CD1c-positive myeloid dendritic cell (primary cell): ENCODE measurements around the gene SLC11A2.
"Not testable (repeated sequence)": the region's sequence is repeated elsewhere in the genome, so short reads cannot be mapped to it uniquely, and the experiment has no call there.

Experiments used
- DNase-seq: peaks from one replicate; pipeline ENCODE4 v3.0.0-alpha.2; 2016; ENCODE audit errors: extremely low spot score

The SLC11A2 gene

DNA sequence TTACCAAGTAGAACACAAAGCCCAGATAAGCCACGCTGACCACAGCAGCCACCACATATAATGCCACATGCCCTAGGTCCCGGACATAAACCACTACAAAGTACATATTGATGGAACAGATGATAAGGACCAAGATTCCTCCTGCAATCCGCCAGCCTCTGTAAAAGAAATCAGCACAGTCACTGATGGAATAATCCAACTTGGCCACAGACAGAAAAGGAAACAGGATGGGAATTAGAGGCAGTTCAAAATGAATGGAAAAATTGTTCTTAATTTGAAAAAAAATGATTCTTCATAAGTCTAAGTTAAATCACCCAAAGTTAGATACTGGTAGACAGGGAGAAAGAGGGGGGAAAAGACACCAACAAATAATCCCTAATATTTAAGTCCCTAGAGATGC is 35.4 kb downstream of the SLC11A2 start:
- no peak for DNase-seq

DNA sequence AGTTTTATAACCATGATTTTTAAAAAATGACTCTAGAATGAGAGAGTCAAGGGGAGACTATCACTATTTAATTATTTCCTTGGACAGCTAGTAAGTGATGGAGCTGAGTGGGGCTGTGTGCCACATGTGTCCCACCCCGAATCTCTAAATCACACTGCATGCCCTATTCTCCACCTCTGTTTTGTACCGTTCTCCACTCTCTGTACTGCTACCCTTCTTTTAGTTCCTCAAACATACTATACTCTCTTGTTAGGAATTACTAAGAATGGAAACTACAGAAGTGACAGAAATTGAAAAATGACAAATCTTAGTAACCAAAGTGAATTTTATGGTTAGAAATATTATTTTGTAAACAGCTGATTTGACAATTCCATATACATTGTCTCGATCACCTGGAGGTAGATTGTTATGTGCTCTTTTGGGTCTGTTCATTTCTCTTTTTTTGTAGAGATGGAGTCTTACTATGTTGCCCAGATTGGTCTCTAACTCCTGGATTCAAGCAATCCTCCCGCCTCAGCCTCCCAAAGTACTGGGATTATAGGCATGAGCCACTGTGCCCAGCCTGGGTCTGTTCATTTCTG is 35.9 kb downstream of the SLC11A2 start:
- DNase-seq = no peak

DNA sequence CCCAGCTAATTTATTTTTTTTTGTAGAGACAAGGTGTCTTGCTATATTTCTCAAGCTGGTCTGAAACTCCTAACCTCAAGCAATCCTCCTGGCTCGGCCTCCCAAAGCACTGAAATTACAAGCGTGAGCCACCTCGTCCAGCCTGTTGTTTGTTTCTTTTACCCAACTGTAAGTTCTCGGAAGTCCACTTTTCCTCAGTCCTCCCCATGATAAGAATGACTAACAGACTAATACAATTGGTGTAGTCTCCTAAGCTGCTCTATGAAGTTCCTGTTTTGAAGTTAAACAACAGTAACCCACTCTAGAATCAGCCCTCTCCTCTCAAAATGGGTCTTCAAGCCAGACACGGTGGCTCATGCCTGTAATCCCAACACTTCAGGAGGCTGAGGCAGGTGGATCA is 37.3 kb downstream of the SLC11A2 start:
- no peak for DNase-seq

DNA sequence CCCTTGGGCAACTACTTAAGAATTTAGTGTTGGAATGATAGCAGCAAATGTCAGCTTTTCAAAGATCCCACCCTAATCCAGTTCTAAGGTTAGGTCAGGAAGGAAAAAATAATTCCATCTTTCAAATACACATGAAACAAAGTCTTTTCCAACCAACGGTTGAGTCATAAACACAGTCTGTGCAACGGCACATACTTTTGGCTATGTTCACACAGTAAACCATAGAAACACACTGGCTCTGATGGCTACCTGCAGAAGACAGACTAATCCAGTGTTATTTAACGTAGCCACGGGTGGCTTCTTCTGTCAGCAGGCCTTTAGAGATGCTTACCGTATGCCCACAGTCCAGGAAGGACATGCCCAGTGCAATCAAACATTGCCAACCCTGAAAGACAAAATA is 38.1 kb downstream of the SLC11A2 start:
- no peak for DNase-seq

DNA sequence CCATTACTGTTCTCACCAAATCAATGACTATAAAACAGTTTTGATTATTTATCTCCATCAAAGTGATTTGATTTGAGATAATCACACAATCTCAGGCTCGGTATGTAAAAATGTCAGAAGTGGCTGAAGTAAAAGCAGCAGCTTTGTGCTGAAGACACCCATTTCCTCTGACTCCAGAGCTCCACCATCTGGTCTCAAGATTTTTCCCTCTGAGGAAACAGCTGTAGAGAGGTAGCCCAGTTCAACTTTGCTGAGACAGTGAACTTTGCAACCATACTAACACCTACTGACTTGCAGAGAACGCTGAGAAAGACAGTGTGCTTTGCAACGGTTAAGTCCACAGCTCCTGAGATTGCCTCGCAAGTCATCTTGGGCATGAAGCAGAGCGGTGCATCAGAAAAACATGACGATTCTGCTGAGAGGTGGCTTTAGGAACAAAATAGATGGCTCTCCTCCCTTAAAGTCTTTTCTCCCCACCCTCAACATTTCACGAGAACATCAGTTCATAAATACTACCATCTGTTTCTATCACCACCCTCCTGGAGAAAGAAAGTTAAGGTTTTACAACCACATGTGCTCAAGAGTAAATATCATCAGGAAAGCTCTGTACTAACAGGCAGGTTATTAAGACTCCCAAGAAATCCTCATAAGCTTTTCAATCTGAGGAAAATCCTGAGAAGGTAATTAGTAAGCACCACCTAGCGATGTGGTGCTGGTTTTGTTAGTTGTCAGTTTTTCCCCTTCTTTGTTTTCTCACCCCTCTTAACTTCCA is 39.0 kb downstream of the SLC11A2 start:
- peak; percentile 37 for DNase-seq

DNA sequence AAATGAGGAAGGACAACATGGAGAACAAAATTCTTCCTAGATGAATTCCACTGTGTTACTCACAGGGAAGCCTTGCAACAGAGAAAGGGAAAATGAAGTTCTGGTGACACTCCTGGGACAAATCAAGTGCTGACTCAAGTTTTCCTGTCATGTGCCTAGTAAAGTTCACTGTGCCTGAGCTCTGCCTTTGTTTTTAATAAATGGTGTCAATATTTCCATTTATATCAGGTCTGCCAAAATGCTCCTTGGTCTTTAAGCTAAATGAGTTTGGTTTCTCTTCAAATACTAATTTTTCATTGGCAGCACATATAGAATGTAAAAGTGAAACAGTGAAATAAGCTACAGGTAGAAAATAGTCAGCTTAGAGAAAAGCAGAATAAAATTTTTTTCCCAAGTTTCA is 40.9 kb downstream of the SLC11A2 start:
- peak; percentile 17 for DNase-seq

DNA sequence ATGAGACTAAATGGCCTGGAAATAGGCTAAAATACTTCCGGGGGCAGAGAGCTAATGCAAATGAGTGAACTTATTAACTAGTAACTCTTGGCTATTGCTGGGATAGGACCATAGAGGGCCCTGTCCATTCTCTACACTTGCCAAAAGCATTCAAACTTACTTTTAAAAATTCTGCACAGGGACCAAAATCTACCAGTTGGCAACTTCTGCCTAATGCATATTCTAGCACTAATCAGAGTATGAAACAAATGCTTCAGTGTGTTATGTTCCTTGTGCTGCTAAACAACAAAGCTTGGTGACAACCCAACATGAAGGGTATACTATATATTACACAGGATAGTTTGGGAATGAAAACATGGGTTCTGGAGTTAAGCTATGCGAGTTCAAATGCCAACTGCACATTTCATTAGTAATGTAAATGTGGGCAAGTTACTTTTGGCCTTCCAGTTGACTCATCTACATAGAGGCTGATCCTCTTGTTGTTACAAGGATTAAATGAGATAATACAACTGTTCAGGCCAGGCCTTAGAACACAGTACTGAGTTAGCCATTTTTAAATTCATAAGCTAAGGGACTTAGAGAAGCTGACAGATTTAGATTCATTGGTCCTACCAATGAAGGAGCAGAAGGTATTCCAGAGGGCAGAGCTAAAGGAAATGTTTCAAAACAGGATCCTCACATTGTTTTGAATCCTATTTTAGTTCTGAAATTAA is 41.4 kb downstream of the SLC11A2 start:
- no peak for DNase-seq

DNA sequence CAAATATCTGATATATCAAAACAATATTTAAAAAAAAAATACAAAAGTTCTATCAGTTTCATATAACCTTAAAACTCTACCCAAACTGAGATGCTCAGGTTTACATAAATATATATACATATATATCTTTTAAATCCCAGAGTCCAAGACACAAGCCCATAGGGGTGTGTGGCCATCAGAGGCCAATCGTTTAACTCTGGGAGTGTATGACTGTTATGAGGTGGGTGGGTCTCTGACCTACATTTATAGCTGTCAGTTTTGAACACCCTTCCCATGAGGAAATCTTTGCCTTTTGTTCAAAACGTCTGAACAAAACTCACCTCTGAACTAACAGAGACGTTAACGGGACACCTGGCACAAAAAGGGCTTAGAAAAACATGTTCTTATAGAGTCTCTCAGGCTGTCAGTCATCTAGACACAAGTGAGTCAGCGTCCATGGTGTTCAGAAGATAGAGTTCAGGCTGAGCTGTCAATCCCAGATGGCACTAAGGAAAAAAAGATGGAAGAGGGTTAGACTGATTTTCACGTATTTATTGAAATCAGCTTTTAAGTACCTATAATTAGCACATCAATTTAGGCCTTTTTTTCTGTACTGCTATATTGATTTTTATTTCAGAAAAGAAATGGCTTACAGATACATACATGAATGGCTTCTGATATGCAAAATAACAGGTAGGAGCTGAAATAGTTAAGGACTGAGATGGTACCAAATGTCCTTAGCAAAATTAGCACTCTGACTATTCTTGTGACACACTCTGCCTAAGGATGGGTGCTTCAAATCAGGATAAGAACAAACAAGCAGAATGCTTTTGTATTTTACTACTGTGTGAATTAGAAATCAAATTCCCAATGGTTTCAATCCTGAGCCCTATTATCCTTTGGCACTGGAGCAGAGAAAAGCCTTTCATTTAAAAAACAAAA is 44.6 kb downstream of the SLC11A2 start:
- no peak for DNase-seq

DNA sequence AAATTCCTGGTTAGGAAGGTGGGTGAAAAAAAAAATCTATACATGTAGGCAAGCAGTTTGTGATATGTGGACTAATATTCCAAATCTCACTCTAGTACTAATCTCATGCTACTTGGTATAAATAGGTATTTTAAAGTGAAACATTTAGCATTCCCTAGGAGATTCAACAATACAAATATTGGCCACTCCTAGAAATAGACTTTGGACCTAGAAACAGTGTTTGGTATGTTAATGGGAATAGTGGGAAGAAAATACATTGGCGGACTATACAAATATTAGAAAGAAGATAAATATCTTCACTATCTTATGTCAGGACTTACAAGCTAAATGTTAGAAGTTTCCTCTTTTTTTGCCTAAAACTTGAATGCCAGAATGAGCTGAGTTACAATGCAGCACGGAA is 45.6 kb downstream of the SLC11A2 start:
- DNase-seq = no peak

DNA sequence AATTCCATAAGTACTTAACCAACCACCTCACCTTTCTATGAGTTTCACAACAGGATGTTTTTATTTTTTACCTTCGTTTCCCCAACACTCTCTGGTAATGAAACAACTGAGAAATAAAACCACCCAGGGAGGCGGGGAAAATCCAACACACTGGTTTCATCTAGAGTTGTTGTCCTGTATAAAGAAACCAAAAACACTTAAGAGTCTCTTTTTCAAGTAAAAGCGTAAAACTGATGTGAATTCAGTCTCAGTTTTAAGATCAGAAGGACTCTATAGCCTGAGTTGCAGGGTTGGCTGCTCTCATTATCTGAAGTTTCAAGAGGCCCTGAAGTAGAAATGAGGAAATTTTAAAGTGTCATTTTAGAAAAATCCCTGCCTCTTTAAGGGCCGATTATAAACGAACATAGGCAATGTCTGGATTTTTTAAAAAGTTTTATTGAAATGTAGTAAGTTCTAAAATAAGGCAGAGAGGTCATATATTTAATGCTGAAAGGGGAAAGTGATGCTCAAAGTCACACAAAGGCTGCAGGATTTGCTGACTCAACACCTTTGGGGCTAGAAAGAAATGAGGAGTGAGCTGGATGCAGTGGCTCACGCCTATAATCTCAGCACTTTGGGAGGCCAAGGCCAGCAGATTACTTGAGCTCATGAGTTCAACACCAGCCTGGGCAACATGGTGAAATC is 46.7 kb downstream of the SLC11A2 start:
- no peak for DNase-seq

DNA sequence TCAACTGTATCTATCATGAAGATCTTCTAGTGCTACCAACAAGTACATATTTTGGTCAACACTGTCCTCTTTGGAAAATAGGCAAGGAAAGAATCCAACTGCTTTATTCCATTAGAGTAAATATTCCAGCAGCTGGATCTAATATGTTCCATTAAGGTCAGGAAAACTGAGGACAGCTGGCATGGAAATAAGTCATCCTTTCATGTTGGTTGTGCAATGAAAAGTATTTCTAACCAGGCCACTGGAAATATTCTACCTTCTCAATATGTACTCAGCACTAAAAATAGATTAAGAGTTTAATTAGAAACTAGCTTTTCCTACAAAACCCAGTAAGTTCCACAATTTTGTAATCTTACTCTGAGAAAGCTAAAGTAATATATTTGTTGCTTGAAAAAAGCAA is 54.2 kb downstream of the SLC11A2 start:
- DNase-seq = no peak

DNA sequence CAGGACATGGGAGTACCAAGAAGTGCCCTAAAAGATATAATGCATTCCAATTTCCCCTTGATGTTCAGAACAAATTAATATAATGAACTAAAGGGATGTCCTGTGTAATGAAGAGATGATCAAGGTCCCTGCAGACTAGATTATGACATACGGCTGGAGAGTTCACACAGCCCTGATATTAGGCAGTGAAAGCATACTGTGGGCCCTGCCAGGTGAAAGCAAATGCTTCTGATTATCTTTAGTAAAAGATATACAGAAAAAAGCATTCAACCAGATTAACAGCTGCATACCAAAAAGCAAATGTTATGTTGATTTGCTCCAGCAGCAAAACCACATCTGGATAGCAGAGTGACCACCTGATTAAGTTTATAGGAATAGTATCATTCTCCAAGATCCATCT is 61.8 kb downstream of the SLC11A2 start:
- DNase-seq = no peak

DNA sequence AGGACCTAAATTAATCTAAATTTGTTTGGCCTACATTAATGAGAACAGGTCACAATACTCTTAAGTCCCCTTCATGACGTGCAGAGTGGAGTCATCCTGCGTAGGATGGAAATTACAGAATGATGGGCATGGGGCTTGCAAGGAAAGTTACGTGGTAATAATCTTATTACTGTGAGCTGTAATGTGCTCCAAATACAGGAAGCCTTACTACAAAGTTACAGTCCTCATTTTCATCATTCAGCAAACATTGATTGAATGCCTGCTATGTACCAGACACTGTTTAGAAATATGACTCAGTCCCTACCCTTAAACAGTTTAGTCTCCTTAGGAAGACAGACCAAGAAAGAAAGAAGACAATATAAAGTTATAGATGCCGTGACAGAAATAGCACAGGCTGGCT is 64.5 kb downstream of the SLC11A2 start:
- no peak for DNase-seq

DNA sequence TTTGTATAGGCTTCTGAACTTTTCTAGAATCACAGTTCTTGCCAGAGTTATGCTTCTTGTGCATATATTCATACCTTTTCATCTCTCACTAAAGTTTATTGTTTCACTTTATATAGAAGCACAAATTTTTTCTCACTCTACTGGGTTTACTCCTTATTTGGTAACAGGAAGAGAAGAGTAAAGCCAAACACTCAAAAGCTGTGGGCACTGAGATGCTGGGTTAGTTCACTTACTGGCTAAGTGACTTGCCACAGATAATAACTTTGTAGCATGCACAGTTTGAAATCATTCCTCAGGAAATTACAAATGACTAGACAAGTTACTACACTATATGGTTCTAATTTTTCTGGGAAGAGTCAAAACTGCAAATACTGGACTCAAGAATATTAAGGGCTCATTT is 66.1 kb downstream of the SLC11A2 start:
- DNase-seq = no peak

DNA sequence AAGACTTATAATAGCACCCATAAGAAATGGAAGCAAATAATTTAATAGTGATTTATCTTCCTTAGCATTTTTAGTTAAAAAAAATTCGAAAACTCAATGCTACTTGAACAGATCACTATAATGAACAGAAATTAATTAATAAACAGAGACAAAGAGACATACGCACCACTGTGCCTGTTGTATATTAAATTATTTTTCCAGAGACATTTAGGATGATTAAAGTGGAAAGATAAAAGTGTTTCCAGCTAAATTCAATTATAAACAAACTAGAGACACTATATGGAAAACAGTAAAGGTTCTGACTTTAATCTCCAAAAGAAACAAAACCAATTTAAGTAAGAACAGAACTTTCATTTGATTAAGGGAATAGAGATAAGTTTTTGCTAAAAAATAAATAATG is 70.5 kb downstream of the SLC11A2 start:
- no peak for DNase-seq

DNA sequence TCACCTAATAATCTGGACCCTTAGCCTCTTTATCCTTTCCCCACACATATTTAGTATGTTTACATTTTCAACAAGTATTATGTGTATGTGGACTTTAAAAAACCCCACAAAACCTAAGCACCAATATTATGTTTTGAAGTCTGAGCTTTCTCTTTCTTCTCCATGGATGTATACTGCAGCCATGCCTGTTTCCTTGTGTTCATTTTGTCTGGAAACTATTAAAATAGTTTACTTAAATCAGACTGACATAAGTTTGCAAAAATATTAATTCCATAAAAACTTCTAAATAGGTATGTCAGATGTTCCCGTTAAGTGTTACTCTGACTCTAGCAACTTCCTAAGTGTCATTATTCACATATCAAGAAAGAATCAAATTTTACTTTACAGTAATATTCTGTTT is 70.9 kb downstream of the SLC11A2 start:
- DNase-seq = no peak

DNA sequence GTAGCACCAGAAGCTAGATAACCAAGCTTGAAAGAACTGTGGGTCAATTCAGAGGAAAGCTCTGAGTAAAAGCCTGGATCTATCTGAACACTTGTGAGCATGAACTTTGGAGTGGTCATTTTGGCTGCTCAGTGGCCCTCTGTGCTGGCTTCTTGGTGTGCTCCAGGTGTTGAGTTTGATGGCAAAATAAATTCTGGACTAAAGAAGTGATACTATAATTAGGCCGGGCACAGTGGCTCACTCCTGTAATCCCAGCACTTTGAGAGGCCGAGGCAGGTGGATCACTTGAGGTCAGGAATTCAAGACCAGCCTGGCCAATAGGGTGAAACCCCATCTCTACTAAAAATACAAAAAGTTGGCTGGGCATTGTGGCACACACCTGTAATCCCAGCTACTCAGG is 71.4 kb downstream of the SLC11A2 start:
- DNase-seq = not testable (repeated sequence)

DNA sequence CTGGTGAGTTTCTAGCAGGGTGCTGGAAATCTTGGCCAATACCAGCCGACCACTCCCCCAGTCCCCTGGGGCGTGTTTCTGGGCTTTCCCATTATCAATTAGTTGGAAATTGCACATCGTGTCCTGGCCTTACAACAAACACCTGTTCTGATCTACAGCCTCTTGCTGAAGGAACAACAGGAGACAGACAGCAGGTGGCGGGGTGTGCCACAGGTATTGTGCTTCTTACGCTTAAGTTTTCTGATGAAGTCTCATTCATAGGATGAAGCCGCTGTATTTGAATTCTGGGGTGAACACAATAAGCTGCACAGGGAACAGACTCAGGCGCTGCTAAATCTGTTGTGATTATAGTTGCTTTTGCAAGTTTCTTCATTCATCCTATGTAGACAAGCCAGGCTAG is 73.1 kb downstream of the SLC11A2 start:
- DNase-seq = no peak

DNA sequence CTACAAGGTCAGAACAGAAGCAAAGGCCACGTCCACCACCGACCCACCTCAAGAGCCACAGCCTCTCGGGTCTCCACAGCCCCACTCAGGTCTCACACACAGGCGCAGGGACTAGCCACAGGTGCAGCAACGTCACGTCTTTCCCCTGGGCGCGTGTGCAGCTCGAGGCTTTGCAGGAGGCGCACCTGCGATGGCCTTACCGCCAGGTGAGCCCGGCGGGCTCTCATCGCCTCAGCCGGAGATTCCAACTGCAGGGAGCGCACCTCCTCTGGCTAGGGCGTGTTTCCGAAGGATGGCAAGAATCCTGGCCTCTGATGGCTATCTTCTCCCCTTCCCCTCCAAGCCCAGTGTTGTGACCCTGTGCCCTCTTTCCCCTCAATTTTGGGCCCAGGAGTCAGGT is 73.7 kb downstream of the SLC11A2 start, which contains the start of gene HIGD1C:
HIGD1C (plus strand) TSS at position 35 of the 400 bp plus-strand sequence. CDS start 1,455 bp downstream, outside the sequence.
- DNase-seq = no peak

DNA sequence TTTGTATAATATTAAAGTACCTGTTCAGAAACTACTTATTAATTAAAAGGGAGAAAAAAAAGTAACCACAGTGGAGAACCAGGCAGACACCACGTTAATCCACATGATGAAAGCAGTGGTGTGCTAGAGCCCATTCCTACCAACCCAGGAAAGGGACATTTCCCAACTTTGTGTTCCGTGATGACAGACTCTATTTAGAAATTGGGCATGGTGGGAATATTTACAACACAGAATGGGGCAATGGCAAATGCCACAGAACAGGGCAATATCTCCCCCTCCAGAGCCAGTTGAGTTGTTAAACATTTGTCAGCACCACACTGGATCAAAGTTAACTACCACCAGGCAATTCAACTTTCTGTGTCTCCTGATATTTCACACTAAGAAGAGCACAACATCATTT is 75.1 kb downstream of the SLC11A2 start:
- no peak for DNase-seq

DNA sequence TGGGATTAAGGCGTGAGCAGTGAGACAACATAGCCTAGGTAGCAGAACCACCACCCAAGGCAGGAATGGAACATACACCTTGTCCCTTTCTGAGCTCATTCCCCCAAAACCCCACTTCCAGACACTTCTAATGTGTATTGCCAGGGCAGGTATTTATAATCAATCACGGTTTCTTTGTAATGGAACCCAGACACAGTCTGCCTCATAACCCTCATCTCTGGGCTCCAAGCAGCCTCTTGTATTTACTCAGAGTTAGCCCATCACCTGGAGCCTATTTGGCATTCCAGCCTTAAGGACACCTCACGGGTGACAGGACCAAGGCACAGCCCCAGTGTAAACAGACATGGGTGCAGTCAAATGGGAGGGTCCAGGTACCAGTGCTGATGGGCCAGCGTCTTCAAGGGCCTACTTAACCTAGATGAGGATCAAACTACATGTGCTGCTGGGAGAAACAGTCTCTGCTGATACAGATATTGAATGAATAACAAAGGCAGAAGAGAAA is 76.3 kb downstream of the SLC11A2 start:
- no peak for DNase-seq
